Endothelial cell of umbilical vein (primary cell): ENCODE results near the gene INAVA. TPM values are rescaled to one million over a fixed set of nuclear protein-coding genes. Genes with fewer than 3 reads are reported as not detected.

Experiments used
- BruUV-seq: library from RNA; stranded (reverse); fragments of 400-500 nt; replicated peaks from 2 replicates; lab custom pipeline; 2021; lab: Mats Ljungman, UMichigan
- CTCF ChIA-PET: fragments of 300-600, 350-600 bp; sonication (Branson Sonifier 250); formaldehyde crosslinking; loops from one replicate; lab custom pipeline; 2021; ENCODE audit warnings: antibody characterized with exemption, inconsistent platforms; lab: Charles Lee
- POLR2A ChIA-PET: fragments of 300-600, 350-600 bp; sonication (Branson Sonifier 250); formaldehyde crosslinking; loops from one replicate; lab custom pipeline; 2021; ENCODE audit warnings: antibody characterized with exemption, inconsistent platforms; lab: Charles Lee
- DNase-seq: peaks from one replicate; pipeline ENCODE4 v3.0.0-alpha.2; 2011; ENCODE audit warnings: low read depth, low spot score
- FAIRE-seq: peaks from 2 replicates; lab custom pipeline; 2011; peaks lifted over from hg19 to GRCh38; lab: Jason Lieb, UNC
- H2AFZ ChIP-seq: 2 replicates; pipeline ENCODE4 v1.6.0; 2012; ENCODE audit warnings: low read depth, low read length, control low read depth, inconsistent platforms
- H3K27ac ChIP-seq: 2 replicates; pipeline ENCODE4 v1.5.1; 2011; ENCODE audit warnings: low read depth, mild to moderate bottlenecking, control low read depth, low read length, moderate library complexity; ENCODE audit not compliant: insufficient read depth
- H3K27me3 ChIP-seq, 2 experiments: 2 replicates each; pipeline versions ENCODE4 v1.6.0 to v1.6.1; 2011; ENCODE audit warnings: low read length in 2 of 2, mixed read lengths in 1 of 2; ENCODE audit not compliant: control insufficient read depth in 2 of 2, insufficient read depth in 2 of 2
- H3K36me3 ChIP-seq, 2 experiments: 2 replicates in 1 of 2; 3 replicates in 1 of 2; pipeline ENCODE4 v1.5.1; 2011; ENCODE audit warnings: low read length in 2 of 2, mild to moderate bottlenecking in 1 of 2, moderate library complexity in 1 of 2; ENCODE audit not compliant: control insufficient read depth in 2 of 2, insufficient read depth in 2 of 2; ENCODE audit errors: extremely low read depth in 1 of 2
- H3K4me1 ChIP-seq: 3 replicates; pipeline ENCODE4 v1.5.1; 2011; ENCODE audit warnings: mild to moderate bottlenecking, low read length; ENCODE audit not compliant: control insufficient read depth, insufficient read depth; ENCODE audit errors: extremely low read depth
- H3K4me2 ChIP-seq: 2 replicates; pipeline ENCODE4 v1.6.1; 2011; ENCODE audit warnings: low read length, control low read depth, mixed read lengths; ENCODE audit not compliant: insufficient read depth
- H3K4me3 ChIP-seq, 3 experiments: fragments of 200-600 bp in 1 of 3; sonication (generic), shearing (Covaris generic) in 1 of 3; replicated peaks in 1 of 3; 2 replicates each; pipeline ENCODE4 v1.5.1; 2011 to 2016; ENCODE audit warnings: control low read depth in 3 of 3, low read length in 3 of 3, mild to moderate bottlenecking in 2 of 3, inconsistent platforms in 1 of 3, low read depth in 1 of 3, moderate library complexity in 1 of 3; ENCODE audit not compliant: insufficient read depth in 1 of 3
- H3K79me2 ChIP-seq: 2 replicates; pipeline ENCODE4 v1.6.0; 2012; ENCODE audit warnings: low read length, inconsistent platforms; ENCODE audit not compliant: control insufficient read depth, insufficient read depth
- H3K9ac ChIP-seq: replicated peaks from 2 replicates; pipeline ENCODE3; 2011; ENCODE audit warnings: low read length, control low read depth; ENCODE audit not compliant: insufficient read depth; ENCODE audit errors: extremely low read depth
- H3K9me1 ChIP-seq: replicated peaks from 3 replicates; pipeline ENCODE4 v1.6.0; 2011; ENCODE audit warnings: mild to moderate bottlenecking, low read length; ENCODE audit not compliant: control insufficient read depth, insufficient read depth; ENCODE audit errors: extremely low read depth
- H3K9me3 ChIP-seq: replicated peaks from 2 replicates; pipeline ENCODE4 v1.5.1; 2012; ENCODE audit warnings: low read length, inconsistent platforms; ENCODE audit not compliant: control insufficient read depth, insufficient read depth
- H4K20me1 ChIP-seq: replicated peaks from 2 replicates; pipeline ENCODE3; 2011; ENCODE audit warnings: mild to moderate bottlenecking, low read length; ENCODE audit not compliant: control insufficient read depth, insufficient read depth; ENCODE audit errors: extremely low read depth
- EZH2 ChIP-seq: IDR thresholded peaks from 2 replicates; pipeline ENCODE4 v1.6.1; 2012; ENCODE audit warnings: borderline replicate concordance, low read depth, mild to moderate bottlenecking, moderate library complexity, low read length, inconsistent platforms; ENCODE audit not compliant: severe bottlenecking
- FOS ChIP-seq: IDR thresholded peaks from 2 replicates; pipeline ENCODE4 v1.6.1; 2011; ENCODE audit warnings: mild to moderate bottlenecking, low read length, moderate library complexity, borderline replicate concordance; ENCODE audit not compliant: insufficient read depth
- GATA2 ChIP-seq: IDR thresholded peaks from 2 replicates; pipeline ENCODE4 v1.7.0; 2011; ENCODE audit warnings: low read depth, mild to moderate bottlenecking, moderate library complexity, mixed read lengths, low read length; ENCODE audit not compliant: insufficient read length, insufficient read depth
- JUN ChIP-seq: IDR thresholded peaks from 2 replicates; pipeline ENCODE4 v1.6.1; 2011; ENCODE audit warnings: borderline replicate concordance, low read depth; ENCODE audit not compliant: insufficient read length, insufficient read depth
- MAX ChIP-seq: IDR thresholded peaks from 2 replicates; pipeline ENCODE4 v1.6.1; 2011; ENCODE audit not compliant: insufficient read depth, insufficient read length
- MYC ChIP-seq: IDR thresholded peaks from one replicate; pipeline ENCODE4 v1.6.1; 2011; ENCODE audit warnings: mild to moderate bottlenecking, low read depth, low read length
- POLR2A ChIP-seq: IDR thresholded peaks from 2 replicates; pipeline ENCODE4 v1.6.1; 2012; ENCODE audit warnings: low read depth, mild to moderate bottlenecking, control low read depth, low read length
- POLR2AphosphoS5 ChIP-seq: IDR thresholded peaks from 2 replicates; pipeline ENCODE4 v1.6.1; 2012; ENCODE audit warnings: low read depth, mild to moderate bottlenecking, control low read depth, low read length, moderate library complexity; ENCODE audit not compliant: insufficient read depth
- dilution Hi-C: fragments of 300-500 bp; cut with MboI; formaldehyde crosslinking; loops from one replicate; pipeline ENCODE4 v1.15.0; 2019; ENCODE audit warnings: low sequenced_read_pairs; ENCODE audit not compliant: extremely low pct_ligation_motif_present
- intact Hi-C: fragments of 100-400 bp; cut with micrococcal nuclease; formaldehyde crosslinking; loops from one replicate; pipeline ENCODE4 v1.10.0; 2022
- polyA plus RNA-seq, 4 experiments: library from polyadenylated mRNA; depleted of rRNA in 3 of 4; stranded (reverse) in 3 of 4; unstranded in 1 of 4; fragments of >200 nt; gene quantifications; 2 replicates each; pipeline versions ENCODE4 v1.2.1 to v1.2.3, GENCODE V29; 2011 to 2012; ENCODE audit warnings: missing spikeins in 1 of 4
- total RNA-seq: library from RNA; stranded (reverse); gene quantifications from 2 replicates; pipeline ENCODE4 v1.2.3, GENCODE V29; 2021
- TF ChIP-seq, protein P1 (sequence below), 2 donors: IDR thresholded peaks; 1 replicate in 1 of 2; 2 replicates in 1 of 2; pipeline ENCODE4 v1.5.1; 2011; ENCODE audit warnings: low read length in 2 of 2, mild to moderate bottlenecking in 2 of 2, moderate library complexity in 2 of 2, control low read depth in 1 of 2, inconsistent platforms in 1 of 2, low read depth in 1 of 2; ENCODE audit not compliant: insufficient read depth in 1 of 2; ENCODE audit errors: extremely low read depth in 1 of 2

INAVA gene
- total and polyA plus RNA-seq, 2 donors (not counting 3 experiments of a cell fraction or from before 2014, with no cell fraction given), result 0.42 TPM; not detected in 1

- no peak overlapping the region for H3K4me2 ChIP-seq
- no peak overlapping the region for H3K9ac ChIP-seq
- H3K79me2 ChIP-seq, result no peaks in the 10 kb centered on the region
- BruUV-seq, result no TSS peak
- H3K4me1 ChIP-seq, result no peaks in the 10 kb centered on the region
- no peak overlapping the region for H3K27ac ChIP-seq
- no peak overlapping the region for H2AFZ ChIP-seq
- H3K4me3 ChIP-seq, result no peak overlapping the region
- H4K20me1 ChIP-seq, result no peaks in the 10 kb centered on the region
- ChIA-PET POLR2A (no interaction called here), CTCF (no interaction called here)
- no peaks in the 10 kb centered on the region for H3K36me3 ChIP-seq
- intact Hi-C loops (no loop called here), dilution Hi-C loops (no loop called here)
- H3K27me3 ChIP-seq, result no peaks in the 10 kb centered on the region
- no peaks in the 10 kb centered on the region for H3K9me3 ChIP-seq
- no peaks in the 10 kb centered on the region for H3K9me1 ChIP-seq
- no peak for TF ChIP-seq POLR2A
- TF ChIP-seq JUN, result no peak
- TF ChIP-seq, protein P1, sequence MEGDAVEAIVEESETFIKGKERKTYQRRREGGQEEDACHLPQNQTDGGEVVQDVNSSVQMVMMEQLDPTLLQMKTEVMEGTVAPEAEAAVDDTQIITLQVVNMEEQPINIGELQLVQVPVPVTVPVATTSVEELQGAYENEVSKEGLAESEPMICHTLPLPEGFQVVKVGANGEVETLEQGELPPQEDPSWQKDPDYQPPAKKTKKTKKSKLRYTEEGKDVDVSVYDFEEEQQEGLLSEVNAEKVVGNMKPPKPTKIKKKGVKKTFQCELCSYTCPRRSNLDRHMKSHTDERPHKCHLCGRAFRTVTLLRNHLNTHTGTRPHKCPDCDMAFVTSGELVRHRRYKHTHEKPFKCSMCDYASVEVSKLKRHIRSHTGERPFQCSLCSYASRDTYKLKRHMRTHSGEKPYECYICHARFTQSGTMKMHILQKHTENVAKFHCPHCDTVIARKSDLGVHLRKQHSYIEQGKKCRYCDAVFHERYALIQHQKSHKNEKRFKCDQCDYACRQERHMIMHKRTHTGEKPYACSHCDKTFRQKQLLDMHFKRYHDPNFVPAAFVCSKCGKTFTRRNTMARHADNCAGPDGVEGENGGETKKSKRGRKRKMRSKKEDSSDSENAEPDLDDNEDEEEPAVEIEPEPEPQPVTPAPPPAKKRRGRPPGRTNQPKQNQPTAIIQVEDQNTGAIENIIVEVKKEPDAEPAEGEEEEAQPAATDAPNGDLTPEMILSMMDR (IDR thresholded peaks at IDR 0.05; ENCODE audit: extremely low read depth in 1 of 2, insufficient read depth in 1 of 2, low read depth in 1 of 2, low read length in 2 of 2), result no peak
- no peak for TF ChIP-seq MAX
- no peak for TF ChIP-seq POLR2AphosphoS5
- no peak for TF ChIP-seq GATA2
- TF ChIP-seq MYC, result no peak
- TF ChIP-seq FOS, result no peak
- no peak for TF ChIP-seq EZH2
- FAIRE-seq (no peak), DNase-seq (no peak)
These were observed 22.7 kb downstream of the INAVA start for GRCh38 chr1:200917291-200917817.
